Stimulated activated CD4-positive, alpha-beta T cell treated with anti-CD3 and anti-CD28 coated beads, TNF-alpha, amount 100 ng/mL, for 1 hour (primary cell): Measurements from ENCODE around the gene PRKAR1A.
A peak's percentile ranks its signal among the peaks of the same experiment; 100 is the strongest.
"Not testable (repeated sequence)": the region's sequence is repeated elsewhere in the genome, so short reads cannot be mapped to it uniquely, and the experiment has no call there.

ENCODE experiments used
- DNase-seq, 3 donors: peaks; one replicate each; pipeline ENCODE4 v3.0.0-alpha.2; 2020; ENCODE audit warnings: low read depth in 3 of 3, low spot score in 1 of 3

Gene PRKAR1A

DNA sequence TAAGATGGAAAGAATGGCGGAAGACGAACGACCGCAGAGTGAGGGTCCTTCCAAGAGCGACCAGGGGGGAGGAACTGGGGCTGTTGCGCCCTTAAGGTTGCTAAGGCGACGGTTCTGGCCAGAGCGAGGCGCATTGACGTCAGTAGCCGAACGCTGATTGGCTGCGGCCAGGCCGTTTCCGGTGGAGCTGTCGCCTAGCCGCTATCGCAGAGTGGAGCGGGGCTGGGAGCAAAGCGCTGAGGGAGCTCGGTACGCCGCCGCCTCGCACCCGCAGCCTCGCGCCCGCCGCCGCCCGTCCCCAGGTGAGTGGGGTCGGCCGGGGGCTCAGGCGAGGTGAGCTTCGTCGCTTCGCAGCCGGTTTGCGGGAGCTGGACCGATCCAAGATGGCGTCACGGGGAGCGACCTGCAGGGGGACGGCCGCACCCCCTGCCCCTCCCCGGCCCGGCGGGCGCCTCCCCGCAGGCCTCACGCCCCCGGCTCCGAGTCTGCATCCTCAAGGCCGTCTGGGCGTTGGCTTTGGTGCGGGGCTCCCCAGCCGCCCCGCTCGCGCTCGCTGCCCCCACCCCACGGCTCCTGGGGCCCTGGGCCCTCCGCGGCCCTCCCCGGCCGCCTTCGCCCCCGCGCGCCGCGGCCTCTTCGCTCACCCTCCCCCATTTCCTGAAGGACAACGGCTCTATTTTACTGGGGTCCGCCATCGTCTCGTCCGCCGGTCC, at the start of gene PRKAR1A:
Gene PRKAR1A (plus strand): TSS at position 184 of the 713 bp plus-strand sequence. CDS start 2,970 bp downstream, outside the sequence.
- peak; percentile 71 to 79 (median 73) for DNase-seq

DNA sequence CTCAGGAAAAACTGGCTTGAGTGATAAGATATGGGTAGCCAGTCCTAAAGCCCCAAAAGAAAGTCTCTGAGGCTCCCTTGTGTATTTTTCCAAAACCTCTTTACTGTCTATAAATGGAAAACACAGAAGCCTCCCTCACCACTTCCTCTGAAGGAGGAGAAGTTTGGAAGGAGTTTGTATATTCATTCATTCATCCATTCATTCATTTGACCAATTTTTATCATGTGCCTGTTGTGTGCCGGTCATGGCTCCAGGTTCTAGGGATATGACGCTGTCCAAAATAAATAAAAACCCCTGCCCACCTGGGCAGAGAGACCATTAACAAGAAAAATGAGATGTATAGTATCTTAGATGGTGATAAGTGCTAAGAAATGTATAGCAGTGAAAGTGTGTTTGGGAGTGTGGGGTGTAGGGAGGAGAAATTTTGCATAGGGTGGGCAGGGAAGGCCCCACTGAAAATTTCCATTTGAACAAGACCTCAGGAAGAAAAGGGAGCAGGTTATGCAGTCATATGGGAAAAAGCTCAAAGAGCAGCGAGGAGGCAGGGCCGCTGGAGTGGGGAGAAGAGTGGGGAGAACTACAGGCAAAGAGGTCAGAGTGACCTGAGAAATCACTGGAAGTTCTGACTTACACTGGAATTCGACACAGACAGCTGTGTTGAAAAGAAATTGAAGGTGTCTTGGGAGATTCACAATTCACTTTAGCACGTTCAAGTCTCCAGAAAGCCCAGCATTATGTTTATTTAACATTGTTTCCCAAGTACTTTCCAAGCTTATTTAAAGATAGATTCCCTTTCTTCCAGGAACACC, 48.8 kb upstream of the PRKAR1A start:
- DNase-seq, result no peak

DNA sequence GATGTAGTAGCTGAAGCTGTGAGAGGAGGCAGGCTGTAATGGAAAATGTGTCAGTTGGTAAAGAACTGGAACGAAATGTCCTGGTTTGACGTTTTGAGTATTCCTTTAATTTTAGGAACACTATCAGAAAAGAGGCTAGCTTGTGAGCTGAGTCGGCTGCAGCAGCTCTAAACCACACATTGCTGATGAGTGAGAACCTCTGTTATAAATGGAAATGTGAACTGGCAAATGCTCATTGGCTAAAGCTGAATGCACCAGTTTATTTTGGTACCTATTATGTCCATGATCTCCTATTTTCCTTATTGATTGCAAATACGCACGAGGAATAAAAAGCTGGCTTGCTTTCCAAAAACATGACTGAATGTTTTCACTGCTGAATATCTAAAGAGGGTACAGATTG, 43.9 kb upstream of the PRKAR1A start:
- DNase-seq, result no peak

DNA sequence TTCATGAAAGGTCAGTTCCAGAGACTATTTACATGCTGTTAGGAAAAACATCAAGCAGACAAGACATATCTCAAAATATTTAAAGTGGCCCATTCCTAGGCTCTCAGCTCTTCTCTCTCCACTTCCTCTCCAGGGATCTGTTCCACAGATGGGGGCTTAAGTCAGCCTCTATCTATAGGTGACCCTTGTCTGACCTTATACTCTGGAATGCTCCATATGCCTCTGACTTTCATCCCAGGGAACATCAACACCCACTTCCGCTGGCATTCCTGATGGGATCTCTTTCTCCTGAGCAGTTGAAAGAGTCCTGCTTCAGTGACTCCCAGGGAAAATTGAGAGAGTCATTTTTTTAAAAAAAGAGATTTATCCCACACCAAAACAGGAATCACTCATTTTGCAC, 43.4 kb upstream of the PRKAR1A start:
- no peak for DNase-seq

DNA sequence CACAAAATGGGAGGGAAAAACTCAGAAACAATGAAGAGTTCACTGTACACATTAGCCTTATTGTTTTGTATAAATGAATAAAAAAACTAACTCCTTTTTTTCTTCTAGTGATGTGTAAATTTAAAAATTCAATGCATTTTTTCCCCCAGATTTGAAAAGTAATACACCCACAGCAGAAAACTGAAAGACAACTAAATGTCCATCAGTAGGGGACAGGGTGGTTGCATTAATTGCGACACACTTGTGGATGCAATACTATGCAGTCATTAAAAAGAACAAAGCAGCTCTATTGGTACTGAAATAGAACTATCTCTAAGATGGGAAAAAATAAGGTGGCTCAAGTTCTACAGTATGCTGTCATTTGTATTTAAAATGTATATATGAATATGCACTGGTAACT, 41.3 kb upstream of the PRKAR1A start:
- no peak for DNase-seq

DNA sequence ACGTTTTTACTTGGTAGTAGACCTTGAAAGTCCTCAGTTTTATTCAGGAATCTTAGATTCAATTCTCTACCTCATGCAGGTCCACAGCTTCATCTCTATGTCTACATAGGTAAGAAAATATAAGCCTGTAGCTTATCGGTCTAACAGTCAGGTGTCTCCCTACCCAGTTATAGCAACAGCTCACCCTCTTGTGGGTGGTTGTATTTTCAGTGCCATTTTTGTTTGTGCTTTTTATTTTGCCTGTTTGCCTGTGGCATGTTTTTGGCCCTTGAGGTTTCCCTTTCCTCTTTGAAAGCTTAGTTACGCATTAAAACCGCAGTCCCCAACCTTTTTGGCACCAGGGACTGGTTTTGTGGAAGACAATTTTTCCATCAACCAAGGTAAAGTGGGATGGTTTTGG, 31.3 kb upstream of the PRKAR1A start:
- no peak for DNase-seq

DNA sequence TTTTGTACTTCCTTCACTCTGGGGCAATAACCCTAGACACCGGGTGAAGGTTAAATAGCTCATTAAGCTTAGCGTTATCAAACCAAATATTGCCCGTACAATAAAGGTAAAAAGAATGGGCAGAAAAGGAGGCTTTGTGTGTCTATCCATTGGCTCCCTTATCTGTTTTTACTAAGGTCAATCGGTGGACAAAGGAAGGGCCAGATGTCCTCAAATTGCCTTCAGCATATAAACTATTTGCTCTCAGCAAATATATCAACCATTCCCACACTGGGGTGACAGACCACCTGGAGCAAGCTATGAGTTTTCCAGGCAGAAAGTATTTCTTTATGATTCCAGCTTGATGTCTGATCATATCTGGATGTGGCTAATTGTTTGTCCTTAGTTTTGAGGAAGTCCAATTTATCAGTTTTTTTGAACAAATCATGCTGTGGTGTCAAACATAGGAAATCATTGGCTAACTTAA, 29.6 kb upstream of the PRKAR1A start:
- no peak for DNase-seq

DNA sequence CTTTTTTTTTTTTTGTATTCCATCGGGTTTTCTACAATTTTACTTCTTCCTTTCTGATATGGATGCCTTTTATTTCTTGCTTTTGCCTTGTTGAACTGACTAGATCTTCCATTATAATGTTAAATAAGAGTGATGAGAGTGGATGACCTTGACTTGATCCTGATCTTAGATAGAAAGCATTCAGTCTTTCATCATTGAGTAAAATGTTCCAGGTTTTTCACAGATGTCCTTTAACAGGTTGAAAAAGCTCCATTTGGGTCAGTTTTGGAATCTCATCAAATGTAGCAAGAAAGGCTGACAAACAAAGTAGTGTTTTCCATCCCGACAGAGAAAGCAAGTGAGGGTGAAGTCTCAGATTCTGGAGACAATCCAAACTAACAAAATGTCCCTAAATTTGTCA, 27.8 kb upstream of the PRKAR1A start:
- DNase-seq, result no peak

DNA sequence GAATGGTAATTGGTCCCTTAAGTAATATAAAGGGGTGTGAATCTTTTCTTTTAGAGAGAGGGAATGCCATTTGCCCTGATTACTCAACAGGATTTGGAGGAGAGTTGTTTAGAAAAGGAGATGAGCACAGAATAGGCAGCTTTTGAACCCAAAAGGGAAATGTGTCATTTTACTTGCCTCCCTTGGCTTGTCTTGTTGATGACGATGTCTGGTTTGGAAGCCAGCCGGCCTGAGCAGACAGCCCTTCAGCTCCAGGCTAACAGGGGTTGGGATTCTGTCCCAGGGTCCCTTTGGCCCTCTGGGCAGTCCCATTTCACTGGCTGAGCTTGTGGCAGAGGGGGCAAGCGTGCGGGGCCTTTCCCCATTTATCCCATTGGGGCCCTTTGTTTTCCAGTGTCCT, 22.3 kb upstream of the PRKAR1A start:
- no peak for DNase-seq

DNA sequence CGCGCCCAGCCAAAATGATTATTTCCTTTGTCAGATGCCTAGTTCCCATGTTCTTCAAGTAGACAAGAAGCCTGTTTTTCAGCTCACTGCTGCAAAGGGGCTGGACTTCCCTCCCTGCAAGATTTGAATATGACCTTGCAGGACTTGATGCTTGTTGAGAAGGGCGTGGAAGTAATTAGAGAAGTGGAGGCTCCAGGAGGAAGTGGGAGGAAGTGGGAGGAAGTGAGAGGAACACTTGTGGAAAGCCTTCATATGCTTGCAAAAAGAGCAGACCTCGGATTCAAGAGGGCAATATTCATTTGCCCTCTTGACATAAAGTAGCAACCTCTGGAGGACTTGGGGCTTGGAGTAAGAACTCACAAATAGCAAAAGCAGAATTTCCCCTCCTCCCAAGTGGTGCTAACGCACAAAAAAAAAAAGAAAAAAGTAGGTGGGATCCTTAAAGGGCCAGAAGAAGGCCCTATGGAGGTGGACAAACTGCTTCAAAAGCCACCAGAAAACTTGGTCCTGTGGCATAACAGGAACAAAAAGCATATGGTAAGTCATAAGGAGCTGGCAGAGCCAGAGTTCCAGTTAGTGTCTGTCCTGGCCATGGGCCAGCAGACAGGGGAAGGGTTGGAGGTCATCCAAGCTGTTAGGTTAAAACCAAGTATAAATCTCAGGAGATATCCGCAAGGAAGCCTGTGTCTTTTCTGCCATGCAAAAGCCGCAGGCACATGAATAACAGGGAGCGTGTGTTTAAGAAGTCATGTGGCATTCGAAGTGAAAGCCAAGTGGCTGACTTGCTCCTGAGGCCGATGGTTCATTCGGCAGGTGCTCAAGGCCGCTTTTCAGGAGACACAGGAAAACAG, 20.6 kb upstream of the PRKAR1A start:
- no peak for DNase-seq

DNA sequence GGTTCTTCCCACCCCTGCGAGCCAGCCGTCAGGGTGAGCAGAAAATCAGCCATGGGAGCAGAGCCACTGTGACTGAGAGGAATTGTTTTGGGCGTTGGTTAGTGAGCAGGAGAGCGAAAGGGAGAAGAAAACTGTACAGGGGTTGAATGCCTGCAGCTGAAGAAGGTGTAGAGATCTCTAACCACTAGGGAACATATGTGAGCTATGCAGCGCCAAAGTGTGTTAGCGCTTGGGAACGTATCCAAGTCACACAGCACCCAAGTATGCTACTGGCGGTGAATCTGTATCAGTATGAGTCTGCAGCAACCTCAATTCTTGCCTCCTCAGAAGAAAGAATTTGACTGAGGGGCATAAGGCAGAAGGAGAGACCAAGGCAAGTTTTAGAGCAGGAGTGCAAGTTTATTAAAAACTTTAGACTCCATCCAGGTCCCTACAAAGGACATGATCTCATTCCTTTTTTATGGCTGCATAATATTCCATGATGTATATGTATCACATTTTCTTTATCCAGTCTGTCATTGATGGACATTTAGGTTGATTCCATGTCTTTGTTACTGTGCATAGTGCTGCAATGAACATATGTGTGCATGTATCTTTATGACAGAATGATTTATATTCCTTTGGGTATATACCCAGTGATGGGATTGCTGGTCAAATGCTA, 19.7 kb upstream of the PRKAR1A start:
- DNase-seq, result not testable (repeated sequence)

DNA sequence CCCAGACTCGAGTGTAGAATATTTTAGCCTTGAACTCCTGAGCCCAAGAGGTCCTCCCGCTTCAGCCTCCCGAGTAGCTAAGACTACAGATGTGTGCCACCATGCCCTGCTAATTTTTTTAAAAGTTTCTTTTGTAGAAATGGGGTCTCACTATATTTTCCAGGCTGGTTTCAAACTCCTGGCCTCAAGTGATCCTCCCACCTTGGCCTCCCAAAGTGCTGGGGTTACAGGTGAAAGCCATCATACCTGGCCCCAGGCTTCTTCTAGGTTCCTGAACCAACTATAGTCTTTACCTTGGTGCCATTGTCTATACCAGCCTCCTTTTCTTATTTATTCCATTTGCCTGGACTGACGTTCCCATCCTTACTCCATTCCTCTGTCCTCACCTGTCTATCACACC, 17.1 kb upstream of the PRKAR1A start:
- no peak for DNase-seq

DNA sequence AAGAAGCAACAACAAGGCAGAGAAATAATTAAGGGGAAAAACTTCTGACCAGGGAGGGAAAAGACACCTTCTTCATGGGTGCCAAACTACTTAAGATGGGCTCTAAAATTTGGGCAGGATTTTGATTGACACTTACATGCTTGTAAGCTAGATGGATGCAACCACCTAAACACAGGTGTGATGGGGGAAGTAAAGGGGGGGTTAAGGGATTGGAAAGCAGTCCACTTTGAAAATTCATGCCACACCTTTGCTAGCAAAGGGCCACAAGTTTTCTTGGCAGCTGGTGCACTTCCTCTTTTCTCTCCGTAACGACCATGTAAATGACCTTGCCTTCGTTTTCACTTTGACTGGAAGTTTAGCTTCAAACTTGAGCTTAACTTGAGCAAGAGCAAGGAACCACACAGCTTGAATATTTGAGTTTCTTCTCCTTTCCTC, 14.3 kb upstream of the PRKAR1A start:
- DNase-seq, result no peak

DNA sequence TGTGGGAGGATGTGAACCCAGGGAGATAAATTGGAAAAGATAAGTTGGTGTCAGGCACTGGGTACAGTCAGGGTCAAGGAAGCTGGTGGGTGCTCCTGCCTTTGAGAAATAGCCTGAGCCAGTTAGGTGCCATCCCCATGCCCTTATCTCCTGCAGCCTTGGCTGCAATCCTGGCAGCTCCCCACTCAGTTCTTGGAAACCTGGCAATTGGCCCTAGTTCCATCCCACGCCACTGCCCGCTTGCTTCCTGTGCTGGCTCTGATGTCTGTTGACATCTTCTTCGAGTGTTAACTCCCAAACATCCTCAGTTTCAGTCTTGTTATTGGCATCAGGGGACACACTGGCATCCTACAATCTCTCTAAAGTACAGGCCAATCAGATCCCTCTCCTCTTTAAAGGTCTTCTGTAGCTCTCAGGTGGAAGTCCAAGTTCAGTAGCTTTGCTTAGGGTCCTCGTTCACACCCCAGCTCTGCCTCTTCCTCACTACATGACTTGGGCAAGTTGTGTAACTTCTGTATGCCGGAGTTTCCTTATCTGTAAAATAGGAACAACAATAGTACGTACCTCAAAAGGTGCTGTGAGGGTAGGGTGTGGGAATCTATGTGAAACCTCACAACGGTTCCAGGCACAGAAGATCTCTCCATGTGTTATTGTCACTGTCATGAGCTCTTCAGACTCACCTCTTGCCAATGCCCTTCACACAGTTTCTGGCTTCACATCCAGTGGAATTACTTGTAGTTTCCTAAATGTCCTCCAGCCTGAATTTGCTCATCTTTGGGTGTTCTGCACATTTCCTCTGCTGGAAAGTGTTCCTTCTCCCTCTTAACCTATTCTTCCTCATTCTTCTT, 13.5 kb upstream of the PRKAR1A start:
- no peak for DNase-seq

DNA sequence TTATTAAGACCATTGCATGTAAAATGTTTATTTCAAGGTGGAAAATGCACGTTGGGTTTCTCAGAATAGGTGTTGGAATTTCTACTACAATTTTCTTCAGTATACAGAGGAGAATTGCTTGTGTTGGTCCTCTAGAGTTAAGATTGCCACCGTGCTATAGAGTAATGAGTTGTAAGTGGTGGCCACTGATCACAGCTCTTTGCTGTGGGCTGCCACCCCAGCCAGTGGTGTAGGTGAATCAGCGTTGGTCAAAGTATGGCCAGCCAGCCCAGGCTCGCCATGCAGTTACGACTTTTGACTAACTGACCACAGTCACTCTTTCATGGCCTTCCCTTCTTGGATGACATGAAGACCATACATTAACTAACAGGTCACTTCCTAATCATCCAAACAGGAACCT, 12.6 kb upstream of the PRKAR1A start:
- no peak for DNase-seq

DNA sequence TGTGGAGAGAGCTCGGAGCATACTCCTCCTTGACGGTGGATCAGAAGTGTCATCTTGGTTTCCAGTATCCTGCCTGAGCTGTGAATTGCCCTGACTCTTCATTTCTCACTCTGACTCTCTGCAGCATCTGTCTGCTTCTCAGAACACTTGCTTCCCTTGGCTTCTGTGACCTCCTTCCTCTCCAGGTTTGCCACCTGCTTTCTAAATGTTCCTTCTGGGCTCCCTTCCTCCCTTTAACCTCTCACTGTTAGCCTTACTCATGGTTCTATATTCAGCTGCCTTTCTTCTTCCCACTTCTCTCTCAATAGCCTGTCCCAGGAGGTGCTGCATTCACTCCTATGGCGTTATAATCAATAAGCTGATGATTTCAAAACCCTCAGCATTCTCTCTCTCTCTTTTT, 11.2 kb upstream of the PRKAR1A start:
- no peak for DNase-seq

DNA sequence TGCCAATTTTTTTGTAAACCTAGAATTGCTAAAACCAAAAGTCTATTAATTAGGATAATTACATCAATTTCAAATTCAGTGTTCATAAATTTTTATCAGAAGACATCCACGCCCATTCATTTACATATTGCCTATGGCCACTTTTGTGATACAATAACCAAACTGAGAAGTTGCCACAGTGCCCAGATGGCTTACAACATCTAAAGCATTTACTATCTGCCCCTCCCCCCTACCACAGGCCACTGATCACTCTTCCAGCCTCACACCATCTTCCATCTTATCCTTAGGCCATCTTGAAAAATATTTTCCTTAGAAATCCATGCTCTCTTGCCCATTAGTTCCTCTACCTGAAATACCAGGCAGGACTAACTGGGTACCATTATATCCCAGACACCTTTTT, 6.3 kb upstream of the PRKAR1A start:
- DNase-seq, result no peak

DNA sequence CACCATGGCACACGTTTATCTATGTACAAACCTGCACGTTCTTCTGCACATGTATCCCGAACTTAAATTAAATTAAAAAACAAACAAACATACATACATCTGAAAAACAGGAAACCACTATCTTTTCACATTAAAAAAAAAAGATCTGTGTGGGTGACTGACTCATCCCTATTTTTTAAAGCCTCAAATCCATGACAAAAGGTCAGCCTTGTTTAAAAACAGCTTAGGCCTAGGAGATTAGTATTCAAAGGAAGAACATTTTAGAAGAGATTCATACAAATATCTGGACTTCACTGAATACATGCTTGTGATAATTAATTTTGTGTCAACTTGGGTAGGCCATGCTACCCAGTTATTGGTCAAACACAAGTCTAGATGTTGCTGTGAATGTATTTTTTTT, 4.7 kb upstream of the PRKAR1A start:
- no peak for DNase-seq

DNA sequence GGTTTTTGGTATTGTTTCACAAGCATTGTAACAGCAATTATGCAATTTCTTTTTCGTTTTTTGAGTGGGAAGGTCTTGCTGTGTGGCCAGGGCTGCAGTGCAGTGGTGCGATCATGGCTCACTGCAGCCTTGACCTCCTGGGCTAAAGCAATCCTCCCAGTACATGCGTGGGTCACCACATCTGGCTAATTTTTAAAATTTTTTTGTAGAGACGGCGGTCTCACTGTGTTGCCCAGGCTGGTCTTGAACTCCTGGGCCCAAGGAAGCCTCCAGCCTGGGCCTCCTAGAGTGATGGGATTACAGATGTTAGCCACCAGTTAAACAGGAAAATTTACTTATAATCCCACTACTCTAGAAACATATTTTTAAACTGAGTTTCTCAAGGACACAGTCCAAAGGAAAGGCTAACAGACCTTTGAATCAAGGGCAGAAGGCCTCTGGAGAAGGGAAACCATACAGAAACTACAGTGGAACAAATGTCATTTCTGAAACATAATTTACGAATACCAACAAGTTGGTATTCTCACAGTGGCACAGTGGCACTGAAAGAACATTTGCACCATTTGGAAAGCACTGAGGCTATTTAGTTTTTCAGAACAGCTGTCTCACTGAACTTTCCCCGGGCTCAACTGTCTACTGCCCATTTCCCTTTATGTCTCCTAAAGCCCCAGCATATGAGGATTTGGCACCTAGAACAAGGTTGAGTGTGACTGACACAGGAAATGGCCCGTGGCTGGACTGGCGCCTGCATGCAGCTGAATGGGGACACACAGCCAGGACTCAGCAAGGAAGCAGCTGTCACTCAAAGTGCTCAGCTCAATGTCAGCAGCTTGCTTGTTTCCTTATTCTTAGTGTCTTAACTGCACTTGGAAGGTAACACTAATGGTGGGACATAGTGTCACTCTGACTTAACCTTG, 2.8 kb upstream of the PRKAR1A start:
- no peak for DNase-seq
